Measurements from ENCODE around the gene FNDC10. TPM values are rescaled to one million over a fixed set of nuclear protein-coding genes. Genes with fewer than 3 reads are reported as not detected.

Gene FNDC10
- total and polyA plus RNA-seq, 2 donors (not counting 3 experiments of a cell fraction or from before 2014, with no cell fraction given) = 1.5 to 2.3 TPM

GRCh38 chr1:1617516-1617915 is 17.6 kb upstream of the FNDC10 start:
- H3K4me2 ChIP-seq (ENCODE audit: insufficient read depth, low read length) = no peak overlapping the region

More at GRCh38 chr1:1617516-1617915, 17.6 kb upstream of the FNDC10 start:
- CTCF ChIA-PET = no interaction called here
- no peak overlapping the region for H3K27ac ChIP-seq (ENCODE audit: insufficient read depth, low read depth, low read length)
- H3K36me3 ChIP-seq (ENCODE audit: control insufficient read depth in 2 of 2, extremely low read depth in 1 of 2, insufficient read depth in 2 of 2, low read length in 2 of 2) = peaks cover 0 to 2% of the 10 kb centered on the region in 2 experiments
- H2AFZ ChIP-seq (ENCODE audit: low read depth, low read length) = no peak overlapping the region
- dilution Hi-C loops (cut with MboI; ENCODE audit: extremely low pct_ligation_motif_present, low sequenced_read_pairs) = no loop called here
- no peaks in the 10 kb centered on the region for H3K9me1 ChIP-seq (replicated peaks; ENCODE audit: control insufficient read depth, extremely low read depth, insufficient read depth, low read length)
- H3K4me3 ChIP-seq (replicated peaks in 1 of 3; ENCODE audit: insufficient read depth in 1 of 3, low read depth in 1 of 3, low read length in 3 of 3) = no peak overlapping the region
- DNase-seq (ENCODE audit: low read depth, low spot score) (no peak), FAIRE-seq (no peak)
- H3K4me1 ChIP-seq (ENCODE audit: control insufficient read depth, extremely low read depth, insufficient read depth, low read length) = peaks cover 16% of the 10 kb centered on the region
- no peaks in the 10 kb centered on the region for H4K20me1 ChIP-seq (replicated peaks; ENCODE audit: control insufficient read depth, extremely low read depth, insufficient read depth, low read length)
- POLR2A ChIA-PET = no interaction called here
- H3K9me3 ChIP-seq (replicated peaks; ENCODE audit: control insufficient read depth, insufficient read depth, low read length) = no peaks in the 10 kb centered on the region
- intact Hi-C loops (cut with micrococcal nuclease) = loop anchor here (5.0 kb wide), 1 partner anchor 105 kb away; the partner anchor contains the start of gene ATAD3A
- TF ChIP-seq POLR2A (IDR thresholded peaks at IDR 0.05; ENCODE audit: low read depth, low read length) = no peak
- no peak for TF ChIP-seq MYC (IDR thresholded peaks at IDR 0.05; ENCODE audit: low read depth, low read length)
- no peak for TF ChIP-seq JUN (IDR thresholded peaks at IDR 0.05; ENCODE audit: borderline replicate concordance, insufficient read depth, insufficient read length, low read depth)
- TF ChIP-seq MAX (IDR thresholded peaks at IDR 0.05; ENCODE audit: insufficient read depth, insufficient read length) = no peak
- no peak for TF ChIP-seq FOS (IDR thresholded peaks at IDR 0.05; ENCODE audit: borderline replicate concordance, insufficient read depth, low read length)
- no peak for TF ChIP-seq POLR2AphosphoS5 (IDR thresholded peaks at IDR 0.05; ENCODE audit: insufficient read depth, low read depth, low read length)
- no peak for TF ChIP-seq EZH2 (IDR thresholded peaks at IDR 0.05; ENCODE audit: borderline replicate concordance, low read depth, low read length, severe bottlenecking)
- TF ChIP-seq, protein P1, sequence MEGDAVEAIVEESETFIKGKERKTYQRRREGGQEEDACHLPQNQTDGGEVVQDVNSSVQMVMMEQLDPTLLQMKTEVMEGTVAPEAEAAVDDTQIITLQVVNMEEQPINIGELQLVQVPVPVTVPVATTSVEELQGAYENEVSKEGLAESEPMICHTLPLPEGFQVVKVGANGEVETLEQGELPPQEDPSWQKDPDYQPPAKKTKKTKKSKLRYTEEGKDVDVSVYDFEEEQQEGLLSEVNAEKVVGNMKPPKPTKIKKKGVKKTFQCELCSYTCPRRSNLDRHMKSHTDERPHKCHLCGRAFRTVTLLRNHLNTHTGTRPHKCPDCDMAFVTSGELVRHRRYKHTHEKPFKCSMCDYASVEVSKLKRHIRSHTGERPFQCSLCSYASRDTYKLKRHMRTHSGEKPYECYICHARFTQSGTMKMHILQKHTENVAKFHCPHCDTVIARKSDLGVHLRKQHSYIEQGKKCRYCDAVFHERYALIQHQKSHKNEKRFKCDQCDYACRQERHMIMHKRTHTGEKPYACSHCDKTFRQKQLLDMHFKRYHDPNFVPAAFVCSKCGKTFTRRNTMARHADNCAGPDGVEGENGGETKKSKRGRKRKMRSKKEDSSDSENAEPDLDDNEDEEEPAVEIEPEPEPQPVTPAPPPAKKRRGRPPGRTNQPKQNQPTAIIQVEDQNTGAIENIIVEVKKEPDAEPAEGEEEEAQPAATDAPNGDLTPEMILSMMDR (IDR thresholded peaks at IDR 0.05; ENCODE audit: extremely low read depth in 1 of 2, insufficient read depth in 1 of 2, low read depth in 1 of 2, low read length in 2 of 2) = no peak
- no peak for TF ChIP-seq GATA2 (IDR thresholded peaks at IDR 0.05; ENCODE audit: insufficient read depth, insufficient read length, low read depth, low read length)
- BruUV-seq (replicated peaks) = no TSS peak
- H3K79me2 ChIP-seq (ENCODE audit: control insufficient read depth, insufficient read depth, low read length) = peaks cover 3% of the 10 kb centered on the region
- H3K27me3 ChIP-seq (ENCODE audit: control insufficient read depth in 2 of 2, insufficient read depth in 2 of 2, low read length in 2 of 2) = no peaks in the 10 kb centered on the region
- no peak overlapping the region for H3K9ac ChIP-seq (replicated peaks; ENCODE audit: extremely low read depth, insufficient read depth, low read length)

All from endothelial cell of umbilical vein (primary cell).